Measurements from ENCODE around the gene THADA.
"Not testable (repeated sequence)": the region's sequence is repeated elsewhere in the genome, so short reads cannot be mapped to it uniquely, and the experiment has no call there.

Gene THADA

GRCh38 chr2:43448011-43448821, 147.6 kb downstream of the THADA start:
- in situ Hi-C loops (cut with HindIII; ENCODE audit: low sequenced_read_pairs): no loop called here

GRCh38 chr2:43446755-43447154, 149.1 kb downstream of the THADA start:
- in situ Hi-C loops (cut with HindIII; ENCODE audit: low sequenced_read_pairs): not testable (repeated sequence)

GRCh38 chr2:43445781-43446180, 150.1 kb downstream of the THADA start:
- in situ Hi-C loops (cut with HindIII; ENCODE audit: low sequenced_read_pairs): no loop called here

GRCh38 chr2:43444989-43445645, 150.7 kb downstream of the THADA start:
- in situ Hi-C loops (cut with HindIII; ENCODE audit: low sequenced_read_pairs): no loop called here

GRCh38 chr2:43443282-43443681, 152.6 kb downstream of the THADA start:
- in situ Hi-C loops (cut with HindIII; ENCODE audit: low sequenced_read_pairs): no loop called here

- in situ Hi-C loops (cut with HindIII; ENCODE audit: low sequenced_read_pairs): no loop called here
Observed at GRCh38 chr2:43441195-43441594, 154.6 kb downstream of the THADA start.

GRCh38 chr2:43438858-43439655, 156.8 kb downstream of the THADA start:
- in situ Hi-C loops (cut with HindIII; ENCODE audit: low sequenced_read_pairs): no loop called here

GRCh38 chr2:43438342-43438741, 157.5 kb downstream of the THADA start:
- in situ Hi-C loops (cut with HindIII; ENCODE audit: low sequenced_read_pairs): no loop called here

GRCh38 chr2:43437363-43437762, 158.5 kb downstream of the THADA start:
- in situ Hi-C loops (cut with HindIII; ENCODE audit: low sequenced_read_pairs): no loop called here

- in situ Hi-C loops (cut with HindIII; ENCODE audit: low sequenced_read_pairs): no loop called here
Observed at GRCh38 chr2:43436431-43436830, 159.4 kb downstream of the THADA start.

- in situ Hi-C loops (cut with HindIII; ENCODE audit: low sequenced_read_pairs): no loop called here
Observed at GRCh38 chr2:43435746-43436145, 160.1 kb downstream of the THADA start.

GRCh38 chr2:43430489-43430888, 165.3 kb downstream of the THADA start:
- in situ Hi-C loops (cut with HindIII; ENCODE audit: low sequenced_read_pairs): no loop called here

GRCh38 chr2:43429369-43429768, 166.5 kb downstream of the THADA start:
- in situ Hi-C loops (cut with HindIII; ENCODE audit: low sequenced_read_pairs): no loop called here

- in situ Hi-C loops (cut with HindIII; ENCODE audit: low sequenced_read_pairs): no loop called here
Observed at GRCh38 chr2:43427032-43427424, 168.8 kb downstream of the THADA start.

- in situ Hi-C loops (cut with HindIII; ENCODE audit: low sequenced_read_pairs): no loop called here
Observed at GRCh38 chr2:43426305-43427031, 169.4 kb downstream of the THADA start.

GRCh38 chr2:43425659-43426058, 170.2 kb downstream of the THADA start:
- in situ Hi-C loops (cut with HindIII; ENCODE audit: low sequenced_read_pairs): no loop called here

- in situ Hi-C loops (cut with HindIII; ENCODE audit: low sequenced_read_pairs): no loop called here
Observed at GRCh38 chr2:43424262-43425207, 171.3 kb downstream of the THADA start.

- in situ Hi-C loops (cut with HindIII; ENCODE audit: low sequenced_read_pairs): no loop called here
Observed at GRCh38 chr2:43423941-43424261, 171.9 kb downstream of the THADA start.

GRCh38 chr2:43421194-43421593, 174.6 kb downstream of the THADA start:
- in situ Hi-C loops (cut with HindIII; ENCODE audit: low sequenced_read_pairs): no loop called here

GRCh38 chr2:43420389-43420801, 175.4 kb downstream of the THADA start:
- in situ Hi-C loops (cut with HindIII; ENCODE audit: low sequenced_read_pairs): no loop called here

Data from DLD1 (cell line).